Sigmoid colon (tissue), 7 donors: Measurements from ENCODE around the gene TRERF1. TPM values are rescaled to one million over a fixed set of nuclear protein-coding genes. Genes with fewer than 3 reads are reported as not detected.

Experiments used
- DNase-seq: peaks from one replicate; pipeline ENCODE4 v3.0.0-alpha.2; 2019
- H3K27ac ChIP-seq, 4 donors: fragments of 200-600 bp; sonication (generic); one replicate each; pipeline ENCODE4 v1.5.1; 2016 to 2019; ENCODE audit warnings: mild to moderate bottlenecking in 1 of 4
- H3K27me3 ChIP-seq, 3 donors: fragments of 200-600 bp; sonication (generic); one replicate each; pipeline ENCODE4 v1.5.1; 2019; ENCODE audit warnings: mild to moderate bottlenecking in 1 of 3
- H3K36me3 ChIP-seq, 4 donors: fragments of 200-600 bp; sonication (generic); one replicate each; pipeline ENCODE4 v1.5.1; 2016 to 2019
- H3K4me1 ChIP-seq, 4 donors: fragments of 200-600 bp; sonication (generic); one replicate each; pipeline ENCODE4 v1.5.1; 2017 to 2019
- H3K4me3 ChIP-seq, 4 donors: fragments of 200-600 bp; sonication (generic); one replicate each; pipeline ENCODE4 v1.5.1; 2017 to 2019; ENCODE audit warnings: mild to moderate bottlenecking in 2 of 4, moderate library complexity in 1 of 4
- H3K9me3 ChIP-seq, 4 donors: fragments of 200-600 bp in 3 of 4; sonication (generic) in 3 of 4; one replicate each; pipeline versions ENCODE4 v1.5.1 to v1.6.1; 2013 to 2019
- EP300 ChIP-seq, 4 donors: sonication (generic); formaldehyde crosslinking; IDR thresholded peaks; one replicate each; pipeline ENCODE4 v1.6.1; 2017; ENCODE audit warnings: antibody characterized with exemption in 4 of 4
- POLR2A ChIP-seq, 2 donors: fragments of 450-650 bp; IDR thresholded peaks; one replicate each; pipeline ENCODE4 v1.6.1; 2016; ENCODE audit warnings: antibody characterized with exemption in 2 of 2, mild to moderate bottlenecking in 2 of 2, moderate library complexity in 2 of 2
- POLR2AphosphoS5 ChIP-seq, 4 donors: sonication (generic); formaldehyde crosslinking; IDR thresholded peaks; one replicate each; pipeline ENCODE4 v1.6.1; 2017; ENCODE audit warnings: antibody characterized with exemption in 4 of 4
- WGBS, 2 donors: extraction: QIAGEN DNeasy Blood & Tissue Kit; methylation state at CpG; one replicate each; pipeline ENCODE4 v1.1.7; 2013; 5-methylcytosine and 5-hydroxymethylcytosine counted together
- intact Hi-C: fragments of 100-400 bp; cut with DNase I; formaldehyde crosslinking; loops from one replicate; pipeline ENCODE4 v1.15.1; 2023
- polyA plus RNA-seq, 3 donors: library from polyadenylated mRNA; stranded (reverse); fragments of 200-250 nt; gene quantifications; one replicate each; pipeline ENCODE4 v1.2.3, GENCODE V29; 2013
- total RNA-seq, 4 donors: library from RNA; depleted of rRNA; stranded (reverse); fragments of >200 nt; gene quantifications; one replicate each; pipeline ENCODE4 v1.1.0, GENCODE V29; 2016
- TF ChIP-seq, protein P1 (sequence below), 4 experiments: fragments of 450-650 bp in 3 of 4; fragments of 200-600 bp in 1 of 4; IDR thresholded peaks; one replicate each; pipeline ENCODE4 v1.5.1; 2016 to 2019; ENCODE audit warnings: antibody characterized with exemption in 4 of 4, mild to moderate bottlenecking in 3 of 4, moderate library complexity in 2 of 4
- donor health status: healthy with polysubstance abuse.
- donor health status: Bipolar disorder and iron deficiency.
- donor health status: healthy.

Gene TRERF1
- total and polyA plus RNA-seq, 7 donors = 0.46 to 10.5 (median 4.6) TPM

DNA sequence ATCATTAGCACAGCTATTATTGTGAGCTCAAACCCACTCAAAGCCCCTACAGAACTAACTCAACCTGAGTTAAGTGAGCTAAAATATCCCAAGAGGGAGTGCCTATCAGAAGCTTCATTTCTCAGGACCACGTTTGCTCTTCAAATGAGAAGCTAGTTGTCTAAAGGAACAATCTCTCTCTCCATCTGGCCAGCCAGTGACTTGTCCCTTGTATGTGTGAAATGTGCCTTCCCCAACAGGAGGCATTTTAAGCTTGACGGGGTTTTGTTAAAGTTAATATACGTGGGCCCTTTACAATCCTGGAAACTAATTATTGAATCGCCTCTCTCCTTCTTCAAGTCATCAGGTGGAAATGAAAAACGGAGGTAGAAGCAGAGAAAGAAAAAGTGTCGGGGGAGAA is 62.0 kb downstream of the TRERF1 start:
- Histone ChIP-seq H3K36me3 (no peaks in the 10 kb centered on the region), H3K9me3 (no peaks in the 10 kb centered on the region), H3K27me3 (no peaks in the 10 kb centered on the region), H3K27ac (no peak overlapping the region), H3K4me3 (no peak overlapping the region), H3K4me1 (no peaks in the 10 kb centered on the region)
- no peak for TF ChIP-seq EP300 (IDR thresholded peaks at IDR 0.05)
- TF ChIP-seq, protein P1, sequence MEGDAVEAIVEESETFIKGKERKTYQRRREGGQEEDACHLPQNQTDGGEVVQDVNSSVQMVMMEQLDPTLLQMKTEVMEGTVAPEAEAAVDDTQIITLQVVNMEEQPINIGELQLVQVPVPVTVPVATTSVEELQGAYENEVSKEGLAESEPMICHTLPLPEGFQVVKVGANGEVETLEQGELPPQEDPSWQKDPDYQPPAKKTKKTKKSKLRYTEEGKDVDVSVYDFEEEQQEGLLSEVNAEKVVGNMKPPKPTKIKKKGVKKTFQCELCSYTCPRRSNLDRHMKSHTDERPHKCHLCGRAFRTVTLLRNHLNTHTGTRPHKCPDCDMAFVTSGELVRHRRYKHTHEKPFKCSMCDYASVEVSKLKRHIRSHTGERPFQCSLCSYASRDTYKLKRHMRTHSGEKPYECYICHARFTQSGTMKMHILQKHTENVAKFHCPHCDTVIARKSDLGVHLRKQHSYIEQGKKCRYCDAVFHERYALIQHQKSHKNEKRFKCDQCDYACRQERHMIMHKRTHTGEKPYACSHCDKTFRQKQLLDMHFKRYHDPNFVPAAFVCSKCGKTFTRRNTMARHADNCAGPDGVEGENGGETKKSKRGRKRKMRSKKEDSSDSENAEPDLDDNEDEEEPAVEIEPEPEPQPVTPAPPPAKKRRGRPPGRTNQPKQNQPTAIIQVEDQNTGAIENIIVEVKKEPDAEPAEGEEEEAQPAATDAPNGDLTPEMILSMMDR (IDR thresholded peaks at IDR 0.05) = no peak
- no peak for TF ChIP-seq POLR2A (IDR thresholded peaks at IDR 0.05)
- no peak for TF ChIP-seq POLR2AphosphoS5 (IDR thresholded peaks at IDR 0.05)
- intact Hi-C loops = no loop called here
- DNase-seq = no peak
- 76 to 89% methylated on average over 6 of the region's 6 CpGs for WGBS, 2 donors

DNA sequence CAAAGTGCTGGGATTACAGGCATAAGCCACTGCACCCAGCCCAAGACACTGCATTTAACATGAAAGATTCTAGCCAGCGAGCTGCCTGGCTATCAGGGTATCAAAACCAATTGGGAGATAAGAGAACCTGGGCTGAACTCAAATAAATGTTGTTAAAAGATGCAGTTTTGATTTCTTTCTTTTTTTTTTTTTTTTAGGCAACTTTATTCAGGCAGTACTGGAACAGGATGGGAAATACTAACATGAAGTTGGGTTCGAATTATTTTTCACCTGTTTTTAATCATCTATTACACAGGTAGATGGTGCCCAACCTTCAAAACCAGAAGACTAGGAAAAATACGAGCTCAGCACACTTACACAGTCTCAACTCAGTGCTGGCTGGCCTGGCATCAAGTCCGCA is 63.7 kb downstream of the TRERF1 start:
- Histone ChIP-seq H3K4me1 (no peaks in the 10 kb centered on the region), H3K36me3 (no peaks in the 10 kb centered on the region), H3K27ac (no peak overlapping the region), H3K4me3 (no peak overlapping the region), H3K9me3 (no peaks in the 10 kb centered on the region), H3K27me3 (no peaks in the 10 kb centered on the region)
- intact Hi-C loops = no loop called here
- TF ChIP-seq EP300 (IDR thresholded peaks at IDR 0.05) (no peak), POLR2A (IDR thresholded peaks at IDR 0.05) (no peak), POLR2AphosphoS5 (IDR thresholded peaks at IDR 0.05) (no peak)
- TF ChIP-seq, protein P1 (IDR thresholded peaks at IDR 0.05) = no peak
- DNase-seq = no peak
- 87 to 93% methylated on average over 4 of the region's 4 CpGs for WGBS, 2 donors

DNA sequence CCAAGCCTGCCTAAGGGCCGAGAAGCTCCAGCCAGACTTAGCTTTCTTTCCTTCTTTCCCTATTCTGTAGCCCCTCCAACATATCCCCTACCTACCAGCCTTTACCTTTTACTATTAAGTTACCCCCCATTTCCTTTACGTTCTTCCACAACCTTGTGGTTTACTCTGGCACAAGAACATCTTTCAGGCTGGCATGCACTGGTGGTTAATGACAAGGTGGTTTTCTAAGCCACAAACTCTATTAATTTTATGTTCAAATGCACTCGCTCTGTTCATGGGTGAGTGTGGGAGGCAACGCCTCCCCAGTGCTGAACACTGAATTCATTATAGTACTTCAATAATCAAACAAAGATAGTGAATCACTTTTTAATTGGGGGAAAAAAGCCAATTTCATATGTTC is 64.4 kb downstream of the TRERF1 start:
- Histone ChIP-seq H3K27ac (no peak overlapping the region), H3K36me3 (no peaks in the 10 kb centered on the region), H3K4me1 (no peaks in the 10 kb centered on the region), H3K9me3 (no peaks in the 10 kb centered on the region), H3K27me3 (no peaks in the 10 kb centered on the region), H3K4me3 (no peak overlapping the region)
- WGBS, 2 donors = 50 to 81% methylated on average over 4 of the region's 4 CpGs
- TF ChIP-seq, protein P1 (IDR thresholded peaks at IDR 0.05) = no peak
- TF ChIP-seq EP300 (IDR thresholded peaks at IDR 0.05) (no peak), POLR2A (IDR thresholded peaks at IDR 0.05) (no peak), POLR2AphosphoS5 (IDR thresholded peaks at IDR 0.05) (no peak)
- intact Hi-C loops = no loop called here
- no peak for DNase-seq

DNA sequence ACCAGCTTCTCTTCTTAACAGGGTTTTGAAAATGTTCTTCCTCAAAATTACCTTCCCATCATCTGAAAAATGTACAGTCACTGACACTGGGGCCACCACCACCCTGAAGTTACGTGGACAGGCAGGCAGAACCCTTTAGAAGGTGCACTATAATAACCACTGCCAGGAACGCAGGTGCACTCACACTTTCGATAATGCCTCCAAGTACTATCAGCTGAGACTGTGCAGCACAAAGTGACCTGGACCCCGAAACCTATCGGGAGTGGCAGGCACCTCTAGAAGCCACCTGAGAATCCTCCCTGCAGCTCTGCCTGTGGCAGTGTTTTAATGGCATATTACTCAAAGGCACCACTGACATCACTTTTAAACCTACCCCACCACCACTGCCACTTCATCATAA is 66.4 kb downstream of the TRERF1 start:
- Histone ChIP-seq H3K4me3 (no peak overlapping the region), H3K27ac (no peak overlapping the region), H3K27me3 (no peaks in the 10 kb centered on the region), H3K4me1 (no peaks in the 10 kb centered on the region), H3K36me3 (no peaks in the 10 kb centered on the region), H3K9me3 (no peaks in the 10 kb centered on the region)
- WGBS, 2 donors = 89 to 91% methylated on average over 5 of the region's 5 CpGs
- DNase-seq = no peak
- TF ChIP-seq, protein P1 (IDR thresholded peaks at IDR 0.05) = no peak
- no peak for TF ChIP-seq EP300 (IDR thresholded peaks at IDR 0.05)
- TF ChIP-seq POLR2AphosphoS5 (IDR thresholded peaks at IDR 0.05) = no peak
- TF ChIP-seq POLR2A (IDR thresholded peaks at IDR 0.05) = no peak
- intact Hi-C loops = no loop called here
